Stimulated activated CD4-positive, alpha-beta T cell treated with anti-CD3 and anti-CD28 coated beads, Interleukin-12 subunit alpha, Interleukin-12 subunit beta, amount 100 ng/mL, for 48 hours (primary cell): Measurements from ENCODE around the gene DUSP16.
A peak's percentile ranks its signal among the peaks of the same experiment; 100 is the strongest.
"Not testable (repeated sequence)": the region's sequence is repeated elsewhere in the genome, so short reads cannot be mapped to it uniquely, and the experiment has no call there.

Source experiments
- DNase-seq, 3 donors: peaks; one replicate each; pipeline ENCODE4 v3.0.0-alpha.2; 2020; ENCODE audit warnings: low read depth in 2 of 3, low spot score in 1 of 3

DUSP16 gene

DNA sequence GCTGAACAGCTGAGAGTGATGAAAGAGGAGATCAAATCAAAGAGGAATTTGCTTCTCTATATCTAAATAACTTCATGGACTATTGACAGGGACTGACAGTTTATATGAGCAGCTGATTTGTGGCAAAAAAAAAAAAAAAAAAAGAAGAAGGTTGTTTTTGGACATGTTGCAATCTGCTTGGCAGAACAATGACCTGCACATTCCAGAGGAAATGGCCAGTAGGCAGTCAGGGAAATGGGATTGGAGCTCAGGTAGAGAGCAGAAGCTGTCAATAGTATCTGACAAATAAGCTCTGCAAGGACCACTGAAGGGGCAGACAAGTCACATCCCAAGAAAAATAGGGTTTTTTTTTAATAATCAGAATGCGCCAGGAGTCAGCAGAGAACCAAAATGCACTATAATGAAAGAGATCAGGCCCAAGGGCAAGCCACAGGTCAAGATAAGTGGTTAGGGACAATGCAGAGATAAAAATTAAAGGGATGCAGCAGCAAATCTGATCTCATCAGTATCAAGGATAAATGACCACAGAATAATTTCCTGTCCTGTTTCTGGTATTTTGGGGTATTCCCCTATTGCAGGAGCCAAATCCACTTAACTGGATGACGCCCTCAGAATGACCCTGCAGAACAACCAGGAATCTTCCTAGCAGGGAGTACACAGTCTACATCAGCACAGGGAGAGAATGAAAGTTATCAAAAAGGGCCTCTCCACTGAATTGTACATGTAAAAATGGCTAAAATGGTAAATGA, 22.6 kb upstream of the DUSP16 start:
- DNase-seq, result no peak

DNA sequence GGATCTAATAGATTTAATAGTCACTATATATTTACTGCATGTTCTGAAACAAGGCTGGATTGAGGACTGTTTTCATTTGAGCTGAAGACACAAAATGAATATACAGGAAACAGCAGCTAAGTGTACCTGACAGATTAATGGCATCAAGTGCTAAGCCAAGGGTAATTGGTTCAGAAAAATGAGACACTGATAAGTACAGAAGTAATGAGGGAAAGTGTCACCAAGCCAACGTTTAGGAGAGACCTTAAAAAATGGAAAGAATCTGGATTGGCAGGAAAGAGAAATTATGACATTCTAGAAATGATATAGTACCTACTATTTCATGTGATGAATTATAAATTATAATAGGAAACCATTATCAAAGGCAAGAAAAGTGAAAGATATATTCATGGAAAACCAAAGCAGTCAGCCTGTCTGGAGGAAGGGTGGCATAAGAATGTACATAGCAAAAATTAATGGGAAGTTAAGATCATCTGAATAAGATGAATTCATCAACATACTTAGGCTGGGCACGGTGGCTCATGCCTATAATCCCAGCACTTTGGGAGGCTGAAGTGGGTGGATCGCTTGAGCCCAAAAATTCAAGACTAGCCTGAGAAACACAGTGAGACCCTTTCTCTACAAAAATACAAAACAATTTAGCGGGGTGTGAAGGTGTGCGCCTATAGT, 21.0 kb upstream of the DUSP16 start:
- no peak for DNase-seq

DNA sequence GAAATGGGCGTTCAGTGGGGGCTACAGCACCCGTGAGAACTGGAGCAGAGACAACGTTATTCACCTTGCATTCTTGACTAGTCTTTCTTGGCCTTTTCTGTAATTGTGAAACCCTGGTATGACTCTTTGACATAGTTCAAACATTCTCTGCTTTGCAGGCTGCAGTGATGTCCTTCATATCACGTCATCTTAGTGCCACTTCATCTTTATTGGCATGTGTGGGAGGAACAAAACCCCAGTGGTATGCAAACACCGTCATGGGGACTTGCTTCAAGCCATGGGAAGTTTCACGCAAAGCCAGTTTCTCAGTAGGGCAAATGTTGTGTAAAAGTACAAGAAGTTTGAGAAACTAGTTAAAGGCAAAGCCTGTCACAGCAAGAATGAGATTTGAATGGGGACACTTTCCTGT, 20.2 kb upstream of the DUSP16 start:
- DNase-seq, result peak; percentile 42 to 61 (median 56)

DNA sequence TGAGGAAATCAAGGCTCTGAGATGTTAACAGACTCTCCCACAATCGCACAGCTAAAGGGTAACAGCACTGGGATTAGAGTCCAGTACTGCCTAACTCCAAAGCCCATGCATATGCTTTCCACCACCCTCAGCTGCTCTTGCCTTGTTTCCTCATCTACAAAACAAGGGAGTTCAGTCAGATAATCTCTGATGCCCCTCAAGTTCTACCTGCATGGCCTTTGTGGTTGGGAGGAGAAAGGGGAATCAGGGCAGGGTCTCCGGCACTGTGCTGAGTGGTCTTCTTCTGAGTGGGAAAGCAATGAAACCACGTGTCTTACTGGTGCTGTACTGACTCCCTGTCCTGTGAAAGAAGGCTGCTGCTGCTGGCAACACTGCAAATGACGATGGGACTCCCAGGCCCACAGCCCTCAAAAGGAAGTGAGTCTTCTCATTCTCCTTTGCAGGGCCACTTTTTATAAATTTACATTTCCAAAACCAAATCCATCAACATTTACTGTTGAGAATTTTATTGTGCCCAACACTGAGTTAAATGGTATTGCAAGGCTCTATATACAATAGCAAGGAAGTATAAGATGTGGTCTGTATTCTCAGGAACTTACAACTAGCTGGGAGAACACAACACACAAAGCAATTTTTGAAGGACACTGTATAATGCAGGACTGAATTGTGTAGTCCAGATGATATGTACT, 19.7 kb upstream of the DUSP16 start:
- no peak for DNase-seq

DNA sequence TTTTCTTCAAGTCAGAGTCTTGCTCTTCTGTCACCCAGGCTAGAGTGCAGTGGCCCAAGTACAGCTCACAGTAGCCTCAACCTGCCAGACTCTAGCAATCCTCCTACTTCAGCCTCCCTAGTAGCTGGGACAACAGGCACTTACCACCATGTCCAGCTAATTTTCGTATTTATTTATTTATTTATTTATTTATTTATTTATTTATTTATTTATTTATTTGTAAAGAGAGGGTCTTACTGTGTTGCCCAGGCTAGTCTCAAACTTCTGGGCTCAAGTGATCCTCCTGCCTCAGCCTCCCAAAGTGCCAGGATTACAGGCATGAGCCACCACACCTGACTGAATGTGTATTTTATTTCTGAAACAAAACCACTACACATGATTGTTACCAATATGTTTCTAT, 18.1 kb upstream of the DUSP16 start:
- DNase-seq, result not testable (repeated sequence)

DNA sequence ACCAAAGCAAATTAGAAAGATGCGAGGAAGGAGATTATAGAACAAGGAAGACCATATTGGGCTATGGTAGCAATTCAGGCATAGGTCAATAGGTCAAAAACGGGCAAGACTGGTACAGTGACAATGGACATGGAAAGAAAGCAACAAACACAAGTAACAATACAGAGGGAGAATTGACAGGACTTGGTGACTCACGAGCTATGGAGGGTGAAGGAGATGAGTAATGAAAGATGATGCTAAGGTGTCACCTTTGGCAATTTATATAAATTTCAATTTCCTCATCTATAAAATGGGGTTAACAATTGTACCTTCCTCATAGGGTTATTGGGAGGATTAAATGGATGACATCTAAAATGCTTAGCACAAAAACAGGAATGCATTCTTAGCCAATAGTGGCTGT, 15.1 kb upstream of the DUSP16 start:
- DNase-seq, result no peak

DNA sequence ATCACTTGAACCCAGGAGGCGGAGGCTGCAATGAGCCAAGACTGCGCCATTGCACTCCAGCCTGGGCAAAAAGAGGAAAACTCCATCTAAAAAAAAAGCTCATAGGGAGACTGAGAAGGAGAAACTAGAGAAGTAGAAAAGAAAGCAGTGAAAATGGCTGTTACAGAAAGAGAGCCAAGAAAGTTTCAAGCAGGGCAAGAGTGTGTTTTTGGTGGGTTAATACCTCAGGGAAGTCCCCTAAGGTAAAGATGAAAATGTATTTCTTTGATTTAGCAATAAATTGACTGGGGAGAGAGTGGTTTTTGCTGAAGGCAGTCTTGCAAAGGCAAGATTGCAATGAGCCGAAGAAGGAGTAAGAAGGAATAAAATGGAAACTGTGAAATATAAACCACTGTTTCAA, 10.0 kb upstream of the DUSP16 start:
- DNase-seq, result no peak

DNA sequence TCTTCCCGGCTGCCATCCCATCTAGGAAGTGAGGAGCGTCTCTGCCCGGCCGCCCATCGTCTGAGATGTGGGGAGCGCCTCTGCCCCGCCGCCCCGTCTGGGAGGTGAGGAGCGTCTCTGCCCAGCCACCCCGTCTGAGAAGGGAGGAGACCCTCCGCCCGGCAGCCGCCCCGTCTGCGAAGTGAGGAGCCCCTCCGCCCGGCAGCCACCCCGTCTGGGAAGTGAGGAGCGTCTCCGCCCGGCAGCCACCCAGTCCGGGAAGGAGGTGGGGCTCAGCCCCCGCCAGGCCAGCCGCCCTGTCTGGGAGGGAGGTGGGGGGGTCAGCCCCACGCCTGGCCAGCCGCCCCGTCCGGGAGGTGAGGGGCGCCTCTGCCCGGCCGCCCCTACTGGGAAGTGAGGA, 3.3 kb upstream of the DUSP16 start:
- not testable (repeated sequence) for DNase-seq

DNA sequence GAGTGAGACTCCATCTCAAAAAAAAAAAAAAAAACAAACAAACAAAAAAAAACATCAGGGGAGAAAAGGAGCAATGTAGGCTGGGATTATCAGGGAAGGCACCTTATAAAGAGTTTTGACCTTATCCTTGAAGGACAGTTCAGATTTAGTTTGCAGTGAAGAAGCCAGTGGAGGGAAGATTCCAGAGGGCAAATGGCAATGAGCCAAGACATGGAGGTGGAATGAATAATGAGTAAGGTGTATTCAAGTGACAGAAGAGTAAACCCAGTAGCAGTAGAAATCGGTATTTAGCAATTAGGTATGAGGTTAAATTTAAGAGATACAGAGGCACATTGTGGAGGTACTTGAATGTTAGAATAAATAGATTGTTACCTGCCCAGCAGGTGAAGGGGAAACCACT, 2.2 kb upstream of the DUSP16 start:
- DNase-seq, result no peak

DNA sequence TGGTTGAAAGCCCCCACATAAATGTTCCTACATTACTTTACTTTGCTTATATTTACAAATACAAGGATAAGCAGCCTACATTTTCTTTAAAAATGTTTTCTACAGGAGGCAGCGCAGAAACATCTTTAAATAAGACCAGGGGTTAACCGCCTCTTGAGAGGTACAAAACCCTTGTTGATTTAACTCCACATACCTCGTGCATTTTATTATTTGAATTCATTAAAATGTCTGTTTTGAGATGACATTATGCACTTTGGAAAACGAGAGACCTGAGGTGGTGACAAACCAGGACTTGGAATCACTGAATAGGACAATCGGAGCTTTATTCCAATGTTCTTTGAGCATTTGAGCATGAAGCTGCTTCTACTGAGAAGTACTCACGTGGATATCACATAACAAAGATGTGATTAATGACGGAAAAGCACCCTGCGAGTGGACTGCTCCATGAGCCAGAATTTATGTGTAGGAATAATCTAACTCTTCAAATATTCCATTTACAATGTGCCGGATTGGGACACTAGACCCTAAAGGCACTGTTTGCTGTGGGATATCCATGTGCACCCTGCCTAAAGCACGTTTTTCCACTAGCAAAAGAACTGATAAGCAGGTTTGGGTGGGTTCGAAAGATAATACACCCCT, 746 bp upstream of the DUSP16 start:
- DNase-seq, result no peak

DNA sequence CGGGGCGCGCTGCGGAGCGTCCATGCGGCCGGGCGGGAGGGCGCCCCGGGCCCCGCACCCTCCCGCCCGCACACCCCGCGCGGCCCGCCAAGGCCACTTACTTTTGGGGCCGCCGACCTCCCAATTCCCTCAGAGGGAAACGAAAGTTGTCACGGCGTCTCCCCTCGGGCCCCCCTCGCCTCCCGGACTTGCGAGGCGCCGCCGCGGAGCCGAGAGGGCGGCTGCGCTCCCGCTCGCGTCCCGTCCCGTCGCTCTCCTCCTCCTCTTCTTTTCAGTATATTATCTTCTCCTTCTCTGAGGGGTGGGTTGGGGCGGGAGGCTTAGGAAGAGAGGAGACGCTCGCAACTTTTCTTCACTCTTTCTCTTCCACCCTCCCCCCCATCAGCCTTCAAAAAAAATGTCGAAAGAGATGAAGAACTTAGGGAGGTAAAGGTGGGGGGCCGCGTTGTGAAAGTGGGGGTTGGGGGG, 613 bp downstream of the DUSP16 start:
- peak in 1 of 3 donors; percentile 17 for DNase-seq

DNA sequence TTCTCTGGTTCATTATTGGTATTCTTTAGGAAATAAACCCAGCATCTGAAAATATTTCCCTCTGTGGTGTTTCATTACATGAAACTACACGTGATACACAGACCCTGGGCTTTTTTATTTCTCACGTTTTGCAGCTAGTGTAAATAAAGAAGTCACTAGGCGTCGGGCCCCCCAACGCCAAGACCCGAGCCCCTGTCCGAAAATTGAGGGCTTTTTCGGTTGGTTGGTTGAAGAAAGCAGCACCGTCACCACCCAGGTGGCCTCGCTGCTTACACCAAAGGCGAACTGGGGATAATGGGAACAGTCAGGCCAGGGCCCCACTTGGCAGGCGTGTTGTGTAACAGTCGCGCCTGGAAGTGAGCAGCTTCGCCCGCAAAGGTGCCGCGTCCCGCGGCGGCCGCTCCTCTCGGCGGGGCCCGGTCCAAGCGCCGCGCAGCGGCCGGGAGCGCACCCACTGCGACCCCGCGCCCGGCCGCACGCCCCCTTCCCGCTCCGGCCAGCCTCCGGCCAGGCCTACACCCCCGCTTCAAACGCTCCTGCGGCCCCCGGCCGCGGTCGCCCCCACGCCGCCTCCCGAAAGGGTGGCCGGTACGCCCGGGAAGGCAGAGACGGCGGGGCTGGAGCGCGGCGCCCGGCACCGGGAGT, 1.2 kb downstream of the DUSP16 start:
- peak in 2 of 3 donors; percentile 15 for DNase-seq

DNA sequence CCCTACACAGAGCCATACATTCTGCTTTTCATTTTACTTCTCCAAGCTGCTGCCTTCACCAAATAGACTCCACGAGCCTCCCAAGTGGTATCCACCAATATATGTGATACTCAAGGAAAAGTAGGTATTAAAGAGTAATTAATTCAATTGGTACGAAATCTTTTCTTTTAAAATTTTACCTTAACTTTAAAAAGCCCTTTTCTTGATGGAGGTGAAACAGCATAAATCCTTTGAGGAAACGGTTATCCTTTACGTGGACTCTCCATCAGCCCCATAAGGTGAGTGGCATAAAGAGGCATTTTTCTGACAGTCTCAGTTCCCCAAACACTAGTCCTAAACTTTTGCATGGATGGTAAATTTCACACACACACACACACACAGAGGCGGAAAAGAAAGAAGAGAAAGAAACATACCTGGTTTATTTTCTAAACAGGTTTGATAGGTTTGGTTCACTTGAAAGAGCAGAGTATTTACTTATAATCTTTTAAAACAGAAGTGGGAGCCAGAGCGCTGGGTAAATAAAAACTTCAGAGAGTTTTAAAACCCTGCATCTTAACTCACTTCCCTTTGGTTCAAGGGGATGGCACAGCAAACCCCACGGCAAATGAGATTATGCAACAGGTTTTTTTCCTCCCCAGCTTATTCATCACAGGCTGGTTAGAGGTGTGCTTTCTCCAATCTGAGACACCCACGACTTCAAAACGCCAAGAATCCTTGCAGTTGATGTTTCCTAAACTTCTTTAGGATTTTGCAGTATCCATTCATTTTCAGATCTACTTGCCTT, 1.9 kb downstream of the DUSP16 start:
- DNase-seq, result peak in 1 of 3 donors; percentile 22

DNA sequence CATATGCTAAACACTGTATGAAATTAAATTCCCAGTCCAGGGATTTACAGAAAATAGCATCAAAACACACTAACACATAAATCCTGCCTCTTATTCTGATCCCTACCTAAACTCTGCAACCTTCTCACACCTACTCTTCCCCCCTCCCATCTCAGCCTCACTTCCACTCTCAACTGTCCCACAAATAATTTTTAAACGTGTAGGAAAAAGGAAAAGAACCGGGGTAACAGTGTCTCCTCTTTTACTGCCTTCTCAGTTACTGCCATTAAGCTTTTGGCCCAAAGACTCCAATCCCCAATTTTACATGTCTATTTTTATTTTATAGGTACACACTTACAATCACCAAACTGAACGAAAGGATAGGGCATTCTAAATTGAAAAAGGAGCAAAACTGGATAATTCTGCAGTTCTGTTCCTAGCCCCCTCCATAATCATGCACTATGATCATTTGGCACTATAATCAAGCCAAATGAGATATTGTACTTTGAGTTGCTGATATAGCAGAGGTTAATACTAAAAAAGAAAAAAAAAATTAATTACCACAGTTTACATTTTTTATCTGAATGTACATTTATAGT, 2.9 kb downstream of the DUSP16 start:
- no peak for DNase-seq

DNA sequence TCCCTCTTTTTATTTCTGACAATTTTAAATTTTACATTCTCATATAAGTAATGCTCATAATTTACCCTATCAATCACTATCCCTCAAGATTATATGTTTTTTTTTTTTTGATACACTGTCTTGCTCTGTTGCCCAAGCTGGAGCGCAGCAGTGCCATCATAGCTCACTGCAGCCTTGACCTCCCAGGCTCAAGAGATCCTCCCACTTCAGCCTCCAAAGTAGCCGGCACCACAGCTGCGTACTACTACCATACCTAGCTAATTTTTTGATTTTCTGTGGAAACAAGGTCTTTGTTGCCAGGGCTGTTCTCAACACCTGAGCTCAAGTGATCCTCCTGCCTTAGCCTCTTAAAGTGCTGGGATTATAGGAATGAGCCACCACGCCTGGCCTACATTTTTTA, 4.4 kb downstream of the DUSP16 start:
- DNase-seq, result no peak

DNA sequence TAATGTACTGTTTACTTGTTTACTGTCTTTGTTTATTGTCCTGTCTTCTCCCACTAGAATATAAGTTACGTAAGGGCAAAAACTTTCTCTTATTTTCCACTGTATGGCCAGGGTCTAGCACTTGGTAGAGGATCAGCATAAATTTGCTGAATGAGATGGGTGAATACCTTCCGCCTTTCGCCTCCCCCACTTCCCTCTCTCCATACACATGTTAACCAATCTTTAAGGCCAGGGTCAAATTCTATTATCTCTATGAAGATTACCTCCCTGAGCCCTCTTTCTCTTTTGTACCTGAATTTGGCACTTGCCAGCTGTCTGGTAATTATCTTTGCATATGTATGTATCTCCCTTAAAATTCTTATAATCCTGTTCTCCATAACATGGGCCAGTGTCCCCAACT, 4.9 kb downstream of the DUSP16 start:
- DNase-seq, result no peak

DNA sequence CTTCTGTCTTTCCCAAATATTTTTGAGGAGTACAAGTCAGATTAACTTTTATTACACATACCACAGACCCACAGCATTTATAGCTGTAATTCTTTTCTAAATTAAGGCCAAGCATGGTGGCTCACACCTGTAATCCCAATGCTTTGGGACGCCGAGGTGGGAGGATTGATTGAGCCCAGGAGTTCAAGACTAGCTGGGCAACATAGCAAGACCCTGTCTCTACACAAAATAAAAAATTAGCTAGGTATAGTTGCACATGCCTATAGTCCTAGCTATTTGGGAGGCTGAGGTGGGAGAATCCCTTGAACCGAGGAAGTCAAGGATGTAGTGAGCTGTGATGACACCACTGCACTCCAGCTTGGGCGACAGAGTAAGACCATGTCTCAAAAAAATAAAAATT, 7.0 kb downstream of the DUSP16 start:
- no peak for DNase-seq

DNA sequence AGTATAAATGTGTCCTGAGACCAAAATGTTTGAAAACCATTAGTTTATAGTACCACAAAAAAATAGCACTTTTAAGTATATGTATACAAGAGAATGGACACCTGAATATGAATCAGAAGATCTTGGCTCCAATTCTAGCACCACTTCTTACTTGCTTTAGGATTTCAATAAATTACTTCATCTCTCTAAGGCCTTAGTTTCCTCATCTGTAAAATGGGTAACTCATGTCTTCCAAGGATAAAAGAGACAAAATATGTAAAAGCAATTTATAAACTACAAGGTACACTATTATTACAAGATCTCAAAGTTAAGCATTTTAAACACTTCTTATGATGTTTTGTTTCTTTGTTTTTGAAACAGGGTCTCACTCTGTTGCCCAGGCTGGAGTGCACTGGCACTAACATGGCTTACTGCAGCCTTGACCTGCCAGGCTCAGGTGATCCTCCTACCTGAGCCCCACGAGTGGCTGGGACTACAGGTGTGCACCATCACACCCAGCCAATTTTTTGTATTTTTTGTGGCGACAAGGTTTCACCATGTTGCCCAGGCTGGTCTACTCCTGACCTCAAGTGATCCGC, 9.4 kb downstream of the DUSP16 start:
- no peak for DNase-seq

DNA sequence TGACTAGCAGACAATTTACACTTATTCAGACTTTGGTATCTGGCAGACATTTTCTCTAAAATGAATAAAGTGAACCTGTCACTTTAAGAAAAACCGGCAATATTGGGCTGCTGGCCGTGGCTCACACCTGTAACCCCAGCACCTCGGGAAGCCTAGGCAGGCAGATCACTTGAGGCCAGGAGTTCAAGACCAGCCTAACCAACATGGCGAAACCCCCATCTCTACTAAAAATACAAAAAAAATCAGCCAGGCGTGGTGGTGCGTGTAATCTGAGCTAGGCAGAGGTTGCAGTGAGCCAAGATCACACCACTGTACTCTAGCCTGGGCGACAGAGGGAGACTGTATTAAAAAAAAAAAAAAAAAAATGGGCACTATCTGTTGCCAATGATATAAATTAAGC, 11.5 kb downstream of the DUSP16 start:
- no peak for DNase-seq

DNA sequence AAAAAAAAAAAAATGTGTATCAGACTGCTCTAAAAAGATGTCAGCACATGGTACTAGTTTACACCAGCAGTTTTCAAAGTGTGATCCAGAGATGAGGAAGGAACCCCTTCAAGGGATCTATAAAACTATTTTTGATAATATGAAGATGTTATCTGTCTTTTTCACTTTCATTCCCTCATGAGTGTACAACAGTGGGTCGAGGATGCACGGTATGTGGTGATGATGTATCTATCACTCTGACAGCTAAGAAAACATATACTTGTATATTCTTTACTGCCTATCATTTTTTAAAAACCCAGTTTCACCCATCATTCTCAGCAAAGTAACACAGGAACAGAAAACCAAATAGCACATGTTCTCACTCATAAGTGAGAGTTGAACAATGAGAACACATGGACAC, 12.4 kb downstream of the DUSP16 start:
- DNase-seq, result no peak
